ENCODE measurements around the gene MRPL27.

The MRPL27 gene

GRCh38 chr17:50382931-50383330, 9.9 kb upstream of the MRPL27 start:
- no peak overlapping the region for H3K9ac ChIP-seq (ENCODE audit: low read depth, low read length)
- H3K36me3 ChIP-seq (ENCODE audit: control insufficient read depth, insufficient read depth, low read length) = peaks cover 95% of the 10 kb centered on the region
- no peaks in the 10 kb centered on the region for H3K9me3 ChIP-seq (ENCODE audit: control insufficient read depth, insufficient read depth, low read length)
- no peak overlapping the region for H3K27ac ChIP-seq (ENCODE audit: low read depth, low read length)
- no peak overlapping the region for H3K4me3 ChIP-seq (ENCODE audit: low read depth, low read length)
- no peaks in the 10 kb centered on the region for H3K4me1 ChIP-seq (ENCODE audit: control insufficient read depth, insufficient read depth, low read length)
- no peaks in the 10 kb centered on the region for H3K27me3 ChIP-seq (ENCODE audit: control insufficient read depth, insufficient read depth, low read length)

DNA sequence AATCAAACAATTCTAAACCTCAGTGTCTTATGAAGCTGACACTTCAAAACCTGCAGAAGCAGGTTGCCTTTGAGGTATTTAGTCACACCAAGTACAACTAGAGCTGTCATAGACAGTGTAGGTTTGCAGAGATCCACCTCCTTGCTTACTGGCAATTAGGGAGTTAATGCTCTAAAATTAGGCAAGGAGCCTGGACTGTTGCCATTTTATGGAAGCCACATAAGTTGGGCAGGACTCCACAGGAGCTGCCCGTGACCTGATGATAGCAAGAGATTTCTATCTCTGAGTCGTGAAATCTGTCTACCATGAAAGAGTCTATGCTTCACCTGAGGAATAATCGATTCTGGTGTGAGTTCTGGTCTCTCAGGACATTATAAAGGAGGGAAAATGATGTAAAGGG, 8.9 kb upstream of the MRPL27 start:
- no peak overlapping the region for H3K27ac ChIP-seq (ENCODE audit: low read depth, low read length)
- H3K9ac ChIP-seq (ENCODE audit: low read depth, low read length) = no peak overlapping the region
- H3K9me3 ChIP-seq (ENCODE audit: control insufficient read depth, insufficient read depth, low read length) = no peaks in the 10 kb centered on the region
- no peak overlapping the region for H3K4me3 ChIP-seq (ENCODE audit: low read depth, low read length)
- no peaks in the 10 kb centered on the region for H3K27me3 ChIP-seq (ENCODE audit: control insufficient read depth, insufficient read depth, low read length)
- H3K4me1 ChIP-seq (ENCODE audit: control insufficient read depth, insufficient read depth, low read length) = no peaks in the 10 kb centered on the region
- H3K36me3 ChIP-seq (ENCODE audit: control insufficient read depth, insufficient read depth, low read length) = peaks cover 85% of the 10 kb centered on the region

GRCh38 chr17:50381260-50381815, 8.4 kb upstream of the MRPL27 start:
- Histone ChIP-seq H3K27me3 (ENCODE audit: control insufficient read depth, insufficient read depth, low read length) (no peaks in the 10 kb centered on the region), H3K4me3 (ENCODE audit: low read depth, low read length) (no peak overlapping the region), H3K9ac (ENCODE audit: low read depth, low read length) (no peak overlapping the region), H3K36me3 (ENCODE audit: control insufficient read depth, insufficient read depth, low read length) (peaks cover 82% of the 10 kb centered on the region), H3K27ac (ENCODE audit: low read depth, low read length) (no peak overlapping the region), H3K4me1 (ENCODE audit: control insufficient read depth, insufficient read depth, low read length) (no peaks in the 10 kb centered on the region), H3K9me3 (ENCODE audit: control insufficient read depth, insufficient read depth, low read length) (no peaks in the 10 kb centered on the region)

DNA sequence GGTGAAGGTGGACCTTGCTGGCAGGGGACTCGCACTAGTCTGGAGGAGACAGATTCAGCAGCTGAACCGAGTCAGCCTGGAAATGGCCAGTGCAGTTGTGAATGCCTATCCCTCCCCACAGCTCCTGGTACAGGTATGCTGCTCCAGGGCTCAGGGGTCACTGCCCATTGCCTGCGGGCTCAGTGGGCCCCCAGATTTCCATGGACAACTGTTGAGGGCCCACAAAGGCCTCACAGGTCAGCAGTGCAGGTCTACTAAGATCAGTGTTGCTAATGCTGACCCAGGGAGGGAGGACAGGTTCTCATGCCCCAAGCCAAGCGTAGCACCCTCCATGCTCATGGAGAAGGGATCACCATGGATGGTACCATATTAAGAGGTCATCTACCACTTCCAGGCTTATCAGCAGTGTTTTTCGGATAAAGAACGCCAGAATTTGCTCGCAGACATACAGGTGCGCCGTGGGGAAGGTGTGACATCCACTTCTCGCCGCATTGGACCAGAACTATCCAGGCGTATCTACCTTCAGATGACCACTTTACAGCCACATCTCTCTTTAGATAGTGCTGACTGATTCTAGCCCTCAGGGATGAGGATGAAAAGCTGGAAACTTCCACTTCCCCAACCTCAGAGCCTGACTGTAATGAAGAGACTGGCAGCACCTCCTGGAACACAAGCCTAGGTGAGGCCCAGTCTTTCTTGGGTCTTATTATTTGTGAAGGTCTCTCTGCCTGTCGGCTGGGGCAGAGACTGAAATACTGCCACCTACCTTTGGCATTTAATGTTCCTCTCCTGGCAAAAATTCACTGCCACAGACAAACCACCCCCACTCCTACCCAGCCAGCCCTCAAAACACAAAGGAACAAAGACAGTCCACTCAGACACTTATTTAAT, 7.6 kb upstream of the MRPL27 start:
- H3K9me3 ChIP-seq (ENCODE audit: control insufficient read depth, insufficient read depth, low read length) = no peaks in the 10 kb centered on the region
- peaks cover 80% of the 10 kb centered on the region for H3K36me3 ChIP-seq (ENCODE audit: control insufficient read depth, insufficient read depth, low read length)
- H3K27me3 ChIP-seq (ENCODE audit: control insufficient read depth, insufficient read depth, low read length) = no peaks in the 10 kb centered on the region
- H3K4me1 ChIP-seq (ENCODE audit: control insufficient read depth, insufficient read depth, low read length) = no peaks in the 10 kb centered on the region
- H3K27ac ChIP-seq (ENCODE audit: low read depth, low read length) = no peak overlapping the region
- H3K4me3 ChIP-seq (ENCODE audit: low read depth, low read length) = no peak overlapping the region
- no peak overlapping the region for H3K9ac ChIP-seq (ENCODE audit: low read depth, low read length)

GRCh38 chr17:50379351-50380132, 6.6 kb upstream of the MRPL27 start:
- no peak overlapping the region for H3K4me3 ChIP-seq (ENCODE audit: low read depth, low read length)
- H3K9ac ChIP-seq (ENCODE audit: low read depth, low read length) = no peak overlapping the region
- no peaks in the 10 kb centered on the region for H3K4me1 ChIP-seq (ENCODE audit: control insufficient read depth, insufficient read depth, low read length)
- peaks cover 77% of the 10 kb centered on the region for H3K36me3 ChIP-seq (ENCODE audit: control insufficient read depth, insufficient read depth, low read length)
- no peak overlapping the region for H3K27ac ChIP-seq (ENCODE audit: low read depth, low read length)
- H3K9me3 ChIP-seq (ENCODE audit: control insufficient read depth, insufficient read depth, low read length) = no peaks in the 10 kb centered on the region
- H3K27me3 ChIP-seq (ENCODE audit: control insufficient read depth, insufficient read depth, low read length) = no peaks in the 10 kb centered on the region

- no peaks in the 10 kb centered on the region for H3K27me3 ChIP-seq (ENCODE audit: control insufficient read depth, insufficient read depth, low read length)
- no peak overlapping the region for H3K9ac ChIP-seq (ENCODE audit: low read depth, low read length)
- H3K9me3 ChIP-seq (ENCODE audit: control insufficient read depth, insufficient read depth, low read length) = no peaks in the 10 kb centered on the region
- peaks cover 5% of the 10 kb centered on the region for H3K4me1 ChIP-seq (ENCODE audit: control insufficient read depth, insufficient read depth, low read length)
- no peak overlapping the region for H3K27ac ChIP-seq (ENCODE audit: low read depth, low read length)
- H3K4me3 ChIP-seq (ENCODE audit: low read depth, low read length) = no peak overlapping the region
- peaks cover 45% of the 10 kb centered on the region for H3K36me3 ChIP-seq (ENCODE audit: control insufficient read depth, insufficient read depth, low read length)
Observed at GRCh38 chr17:50375858-50376538, 3.0 kb upstream of the MRPL27 start.

DNA sequence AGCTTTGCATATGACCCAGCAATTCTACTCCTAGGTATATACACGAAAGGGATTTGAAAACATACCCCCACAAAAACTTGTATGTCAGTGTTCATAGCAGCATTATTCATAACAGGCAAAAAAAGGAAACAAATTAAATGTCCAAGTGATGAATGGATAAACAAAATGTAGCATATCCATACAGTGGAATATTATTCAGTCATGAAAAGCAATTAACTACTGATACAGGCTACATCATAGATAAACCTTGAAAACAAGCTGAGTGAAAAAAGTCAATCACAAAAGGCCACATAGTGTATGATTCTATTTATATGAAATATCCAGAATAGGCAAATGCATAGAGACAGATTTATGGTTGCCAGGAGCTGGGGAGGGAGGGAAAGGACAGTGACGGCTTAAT, 721 bp upstream of the MRPL27 start:
- H3K27ac ChIP-seq (ENCODE audit: low read depth, low read length) = peak overlapping the region; percentile 87

DNA sequence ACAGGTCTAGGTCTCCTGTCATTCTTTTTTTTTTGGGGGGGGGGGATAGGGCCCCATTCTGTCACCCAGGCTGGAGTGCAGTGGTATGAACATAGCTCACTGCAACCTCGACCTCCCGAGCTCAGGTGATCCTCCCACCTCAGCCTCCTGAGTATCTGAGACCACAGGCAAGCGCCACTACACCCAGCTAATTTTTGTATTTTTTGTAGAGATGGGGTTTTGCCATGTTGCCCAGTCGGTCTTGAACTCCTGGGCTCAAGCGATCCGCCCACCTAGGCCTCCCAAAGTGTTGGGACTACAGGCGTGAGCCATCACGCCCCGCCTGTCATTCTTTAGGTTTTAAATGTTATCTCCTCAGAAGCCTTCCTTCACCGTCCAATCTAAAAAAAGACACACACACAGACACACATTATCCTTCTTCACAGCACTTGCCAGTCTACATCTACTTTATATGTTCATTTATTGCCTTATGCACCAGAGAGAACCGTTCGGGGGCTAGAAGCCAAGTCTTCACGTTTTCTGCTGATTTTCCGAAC, 694 bp downstream of the MRPL27 start:
- H3K9me3 ChIP-seq (ENCODE audit: control insufficient read depth, insufficient read depth, low read length) = no peaks in the 10 kb centered on the region
- H3K4me1 ChIP-seq (ENCODE audit: control insufficient read depth, insufficient read depth, low read length) = peaks cover 5% of the 10 kb centered on the region
- H3K9ac ChIP-seq (ENCODE audit: low read depth, low read length) = peak overlapping the region; percentile 92
- peak overlapping the region; percentile 87 for H3K27ac ChIP-seq (ENCODE audit: low read depth, low read length)
- H3K36me3 ChIP-seq (ENCODE audit: control insufficient read depth, insufficient read depth, low read length) = peaks cover 54% of the 10 kb centered on the region
- H3K27me3 ChIP-seq (ENCODE audit: control insufficient read depth, insufficient read depth, low read length) = no peaks in the 10 kb centered on the region
- peak overlapping the region; percentile 89 for H3K4me3 ChIP-seq (ENCODE audit: low read depth, low read length)

More for the DNA sequence above, 721 bp upstream of the MRPL27 start:
- H3K9me3 ChIP-seq (ENCODE audit: control insufficient read depth, insufficient read depth, low read length) = no peaks in the 10 kb centered on the region
- H3K4me1 ChIP-seq (ENCODE audit: control insufficient read depth, insufficient read depth, low read length) = peaks cover 5% of the 10 kb centered on the region
- H3K27me3 ChIP-seq (ENCODE audit: control insufficient read depth, insufficient read depth, low read length) = no peaks in the 10 kb centered on the region
- H3K36me3 ChIP-seq (ENCODE audit: control insufficient read depth, insufficient read depth, low read length) = peaks cover 43% of the 10 kb centered on the region
- H3K9ac ChIP-seq (ENCODE audit: low read depth, low read length) = peak overlapping the region; percentile 92
- H3K4me3 ChIP-seq (ENCODE audit: low read depth, low read length) = peak overlapping the region; percentile 89

DNA sequence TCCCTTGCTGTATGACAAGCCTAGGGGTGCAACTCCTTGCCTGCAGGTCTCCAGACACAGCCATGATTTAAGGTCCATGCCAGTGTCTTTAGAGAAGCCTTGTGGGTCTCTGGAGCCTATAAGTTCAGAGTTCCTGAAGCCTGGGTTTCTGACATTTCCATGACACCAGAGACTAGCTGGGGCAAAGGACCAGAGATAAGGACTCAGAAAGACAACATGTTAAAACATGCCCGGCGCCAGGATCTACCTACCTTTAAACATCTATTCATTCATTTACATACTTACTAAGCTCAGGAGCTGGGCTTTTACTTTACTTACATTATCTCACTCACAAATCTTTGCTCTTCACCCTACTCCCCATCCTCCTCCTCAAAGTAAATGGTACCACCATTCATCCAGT, 1.5 kb downstream of the MRPL27 start:
- no peak overlapping the region for H3K27ac ChIP-seq (ENCODE audit: low read depth, low read length)
- no peaks in the 10 kb centered on the region for H3K27me3 ChIP-seq (ENCODE audit: control insufficient read depth, insufficient read depth, low read length)
- peaks cover 5% of the 10 kb centered on the region for H3K4me1 ChIP-seq (ENCODE audit: control insufficient read depth, insufficient read depth, low read length)
- no peaks in the 10 kb centered on the region for H3K9me3 ChIP-seq (ENCODE audit: control insufficient read depth, insufficient read depth, low read length)
- peak overlapping the region; percentile 89; the same call in 1 of the 2 replicates for H3K4me3 ChIP-seq (ENCODE audit: low read depth, low read length)
- H3K36me3 ChIP-seq (ENCODE audit: control insufficient read depth, insufficient read depth, low read length) = peaks cover 61% of the 10 kb centered on the region
- no peak overlapping the region for H3K9ac ChIP-seq (ENCODE audit: low read depth, low read length)

DNA sequence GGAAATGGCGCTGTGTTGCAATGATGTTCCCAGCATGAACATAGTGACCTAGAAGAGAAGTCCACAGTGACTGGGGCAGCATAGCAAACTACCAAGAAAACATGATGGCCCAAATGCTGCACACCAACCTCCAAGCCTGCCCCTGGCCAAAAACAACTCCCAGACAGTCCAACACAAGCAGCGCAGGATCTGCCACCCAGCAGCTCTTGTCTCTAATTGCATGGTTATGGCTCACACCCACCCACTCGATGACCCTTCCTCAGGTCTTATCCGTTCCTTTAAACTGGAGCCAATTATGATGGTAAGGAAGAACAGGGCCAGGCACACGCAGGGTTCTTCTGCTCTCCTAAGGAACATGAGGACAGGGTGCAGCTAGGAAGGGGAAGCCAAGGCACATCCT, 2.9 kb downstream of the MRPL27 start:
- no peaks in the 10 kb centered on the region for H3K9me3 ChIP-seq (ENCODE audit: control insufficient read depth, insufficient read depth, low read length)
- no peak overlapping the region for H3K27ac ChIP-seq (ENCODE audit: low read depth, low read length)
- H3K27me3 ChIP-seq (ENCODE audit: control insufficient read depth, insufficient read depth, low read length) = no peaks in the 10 kb centered on the region
- H3K4me1 ChIP-seq (ENCODE audit: control insufficient read depth, insufficient read depth, low read length) = peaks cover 13% of the 10 kb centered on the region
- peaks cover 57% of the 10 kb centered on the region for H3K36me3 ChIP-seq (ENCODE audit: control insufficient read depth, insufficient read depth, low read length)
- no peak overlapping the region for H3K9ac ChIP-seq (ENCODE audit: low read depth, low read length)
- no peak overlapping the region for H3K4me3 ChIP-seq (ENCODE audit: low read depth, low read length)
